PFSK-1 (cell line): ENCODE measurements around the gene SOCS7.

Experiments
- REST ChIP-seq, 2 experiments: IDR thresholded peaks; 2 replicates each; pipeline versions ENCODE4 v1.6.1 to v1.8.0; 2011 to 2012; ENCODE audit warnings: low read depth in 2 of 2, low read length in 2 of 2, control low read depth in 1 of 2, inconsistent platforms in 1 of 2, mild to moderate bottlenecking in 1 of 2, moderate library complexity in 1 of 2; ENCODE audit not compliant: insufficient read depth in 1 of 2
- TAF1 ChIP-seq: IDR thresholded peaks from 2 replicates; pipeline ENCODE4 v1.6.1; 2012; ENCODE audit warnings: low read length, control low read depth, borderline replicate concordance; ENCODE audit not compliant: insufficient read depth

- no peak for TF ChIP-seq TAF1
- TF ChIP-seq REST (IDR thresholded peaks at IDR 0.05; ENCODE audit: insufficient read depth in 1 of 2, low read depth in 2 of 2, low read length in 2 of 2) = no peak
Observed at GRCh38 chr17:38451840-38452529, 100.3 kb downstream of the SOCS7 start.
